ENCODE measurements around the gene NKPD1. TPM values are rescaled to one million over a fixed set of nuclear protein-coding genes. Genes with fewer than 3 reads are reported as not detected.

The NKPD1 gene
- total RNA-seq, 6 experiments from 2014 or later, result 0.07 to 0.17 (median 0.07) TPM; not detected in 1

DNA sequence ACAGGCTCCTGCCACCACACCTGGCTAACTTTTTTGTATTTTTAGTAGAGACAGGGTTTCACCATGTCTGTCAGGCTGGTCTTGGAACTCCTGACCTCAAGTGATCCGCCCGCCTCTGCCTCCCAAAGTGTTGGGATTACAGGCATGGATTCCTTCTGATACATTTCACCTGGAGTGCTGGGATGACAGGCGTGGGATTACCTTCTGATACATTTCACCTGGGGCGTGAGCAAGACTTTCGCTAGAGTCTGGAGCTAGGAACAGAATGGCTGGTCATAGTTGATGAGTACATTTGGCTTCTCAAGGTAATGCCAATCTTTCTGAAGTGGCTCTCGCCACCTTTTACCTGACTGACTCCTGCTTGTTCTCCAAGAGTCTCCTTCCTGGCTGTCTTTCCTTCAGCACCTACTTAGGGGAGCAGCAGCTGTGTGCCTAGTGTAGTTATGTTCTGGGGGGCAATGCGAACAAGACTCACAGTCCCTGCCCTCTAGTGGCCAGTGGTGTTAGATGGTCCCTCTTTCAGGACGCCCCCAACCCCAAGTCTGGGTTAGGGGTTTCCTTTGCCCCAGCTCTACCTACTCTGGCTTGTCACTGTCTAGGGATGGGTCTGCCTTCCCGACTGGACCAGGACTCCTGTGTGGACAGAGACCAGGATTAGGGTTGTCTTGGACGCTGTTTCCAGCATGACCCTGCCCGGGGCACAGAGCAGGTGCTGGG, 48.5 kb downstream of the NKPD1 start:
- Mint-ChIP-seq H3K27ac (no peak overlapping the region), H3K4me1 (ENCODE audit: low read depth) (no peaks in the 10 kb centered on the region; the same call in 1 of the 2 replicates), H3K36me3 (ENCODE audit: low read depth) (peaks cover 4% of the 10 kb centered on the region; the same call in 1 of the 2 replicates), H3K9me3 (no peaks in the 10 kb centered on the region), H3K27me3 (ENCODE audit: insufficient read depth) (no peaks in the 10 kb centered on the region; the same call in 1 of the 2 replicates), H3K4me3 (no peak overlapping the region)
- no peak for DNase-seq
- TF ChIP-seq, protein P1, sequence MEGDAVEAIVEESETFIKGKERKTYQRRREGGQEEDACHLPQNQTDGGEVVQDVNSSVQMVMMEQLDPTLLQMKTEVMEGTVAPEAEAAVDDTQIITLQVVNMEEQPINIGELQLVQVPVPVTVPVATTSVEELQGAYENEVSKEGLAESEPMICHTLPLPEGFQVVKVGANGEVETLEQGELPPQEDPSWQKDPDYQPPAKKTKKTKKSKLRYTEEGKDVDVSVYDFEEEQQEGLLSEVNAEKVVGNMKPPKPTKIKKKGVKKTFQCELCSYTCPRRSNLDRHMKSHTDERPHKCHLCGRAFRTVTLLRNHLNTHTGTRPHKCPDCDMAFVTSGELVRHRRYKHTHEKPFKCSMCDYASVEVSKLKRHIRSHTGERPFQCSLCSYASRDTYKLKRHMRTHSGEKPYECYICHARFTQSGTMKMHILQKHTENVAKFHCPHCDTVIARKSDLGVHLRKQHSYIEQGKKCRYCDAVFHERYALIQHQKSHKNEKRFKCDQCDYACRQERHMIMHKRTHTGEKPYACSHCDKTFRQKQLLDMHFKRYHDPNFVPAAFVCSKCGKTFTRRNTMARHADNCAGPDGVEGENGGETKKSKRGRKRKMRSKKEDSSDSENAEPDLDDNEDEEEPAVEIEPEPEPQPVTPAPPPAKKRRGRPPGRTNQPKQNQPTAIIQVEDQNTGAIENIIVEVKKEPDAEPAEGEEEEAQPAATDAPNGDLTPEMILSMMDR (IDR thresholded peaks at IDR 0.05), result no peak

Other genes with a start within 250 kb of the NKPD1 start
- gene APOC1, start 246.4 kb downstream of the NKPD1 start, total RNA-seq (2021; fragmentation: NEBNext Ultra II Directional; extraction: Animal tissue kit (Norgen Biotek cat#: 25700)), result 1 to 10 TPM in 5 of 6 experiments, not detected in 1; 1.4 to 6.8 (median 2.4) TPM
- not detected for gene APOC4, start 218.7 kb downstream of the NKPD1 start, total RNA-seq (2021; fragmentation: NEBNext Ultra II Directional; extraction: Animal tissue kit (Norgen Biotek cat#: 25700))
- not detected for gene APOC2, start 214.9 kb downstream of the NKPD1 start, total RNA-seq (2021; fragmentation: NEBNext Ultra II Directional; extraction: Animal tissue kit (Norgen Biotek cat#: 25700))
- 100 to 1,000 TPM; 160 to 184 (median 172) TPM for gene CLPTM1, start 205.6 kb downstream of the NKPD1 start, total RNA-seq (2021; fragmentation: NEBNext Ultra II Directional; extraction: Animal tissue kit (Norgen Biotek cat#: 25700))
- 10 to 100 TPM in 2 of 6 experiments, 1 to 10 TPM in 4; 6.1 to 10.8 (median 9.4) TPM for gene RELB, start 159.5 kb downstream of the NKPD1 start, total RNA-seq (2021; fragmentation: NEBNext Ultra II Directional; extraction: Animal tissue kit (Norgen Biotek cat#: 25700))
- gene CLASRP, start 121.9 kb downstream of the NKPD1 start, total RNA-seq (2021; fragmentation: NEBNext Ultra II Directional; extraction: Animal tissue kit (Norgen Biotek cat#: 25700)), result 10 to 100 TPM; 29.9 to 42.9 (median 37.3) TPM
- gene ZNF296, start 84.5 kb downstream of the NKPD1 start, total RNA-seq (2021; fragmentation: NEBNext Ultra II Directional; extraction: Animal tissue kit (Norgen Biotek cat#: 25700)), result under 1 TPM; 0.57 to 0.87 (median 0.65) TPM
- 10 to 100 TPM; 34.3 to 43.4 (median 39.0) TPM for gene GEMIN7, start 81.7 kb downstream of the NKPD1 start, total RNA-seq (2021; fragmentation: NEBNext Ultra II Directional; extraction: Animal tissue kit (Norgen Biotek cat#: 25700))
- gene PPP1R37, start 67.8 kb downstream of the NKPD1 start, total RNA-seq (2021; fragmentation: NEBNext Ultra II Directional; extraction: Animal tissue kit (Norgen Biotek cat#: 25700)), result 10 to 100 TPM; 20.4 to 27.4 (median 21.6) TPM
- 1 to 10 TPM; 3.5 to 6.9 (median 5.2) TPM for gene TRAPPC6A, start 17.3 kb upstream of the NKPD1 start, total RNA-seq (2021; fragmentation: NEBNext Ultra II Directional; extraction: Animal tissue kit (Norgen Biotek cat#: 25700))
- 10 to 100 TPM; 10.5 to 14.2 (median 12.2) TPM for gene BLOC1S3, start 17.8 kb upstream of the NKPD1 start, total RNA-seq (2021; fragmentation: NEBNext Ultra II Directional; extraction: Animal tissue kit (Norgen Biotek cat#: 25700))
- gene EXOC3L2, start 84.4 kb upstream of the NKPD1 start, total RNA-seq (2021; fragmentation: NEBNext Ultra II Directional; extraction: Animal tissue kit (Norgen Biotek cat#: 25700)), result under 1 TPM in 1 of 6 experiments, not detected in 5; 0.10 TPM
- gene MARK4, start 90.3 kb upstream of the NKPD1 start, total RNA-seq (2021; fragmentation: NEBNext Ultra II Directional; extraction: Animal tissue kit (Norgen Biotek cat#: 25700)), result 10 to 100 TPM; 38.9 to 46.0 (median 44.2) TPM
- not detected for gene CKM, start 161.9 kb upstream of the NKPD1 start, total RNA-seq (2021; fragmentation: NEBNext Ultra II Directional; extraction: Animal tissue kit (Norgen Biotek cat#: 25700))
- not detected for gene KLC3, start 179.8 kb upstream of the NKPD1 start, total RNA-seq (2021; fragmentation: NEBNext Ultra II Directional; extraction: Animal tissue kit (Norgen Biotek cat#: 25700))
- 100 to 1,000 TPM in 1 of 6 experiments, 10 to 100 TPM in 5; 80.2 to 108 (median 87.8) TPM for gene ERCC2, start 209.6 kb upstream of the NKPD1 start, total RNA-seq (2021; fragmentation: NEBNext Ultra II Directional; extraction: Animal tissue kit (Norgen Biotek cat#: 25700))
- gene PPP1R13L, start 244.1 kb upstream of the NKPD1 start, total RNA-seq (2021; fragmentation: NEBNext Ultra II Directional; extraction: Animal tissue kit (Norgen Biotek cat#: 25700)), result 10 to 100 TPM; 10.2 to 24.7 (median 22.2) TPM
- 10 to 100 TPM; 13.7 to 25.8 (median 15.1) TPM for gene POLR1G, start 245.7 kb upstream of the NKPD1 start, total RNA-seq (2021; fragmentation: NEBNext Ultra II Directional; extraction: Animal tissue kit (Norgen Biotek cat#: 25700))